Measurements from ENCODE around the gene METAP1.

- no peak for TF ChIP-seq CTCF (IDR thresholded peaks at IDR 0.05)
- no peak for TF ChIP-seq POLR2A (IDR thresholded peaks at IDR 0.05)
Observed at GRCh38 chr4:98996765-98997068, 1.2 kb downstream of the METAP1 start.
